Thymus (tissue), 11 donors: ENCODE measurements around the gene DPCD. TPM values are rescaled to one million over a fixed set of nuclear protein-coding genes. Genes with fewer than 3 reads are reported as not detected.

Experiments used
- DNase-seq, 9 donors: peaks; one replicate each; pipeline ENCODE4 v3.0.0-alpha.2; 2013; ENCODE audit warnings: low spot score in 9 of 9, low read depth in 6 of 9, missing footprints in 1 of 9
- H3K27ac ChIP-seq, 2 donors: one replicate each; pipeline ENCODE4 v1.5.1; 2013; ENCODE audit warnings: control low read depth in 1 of 2, low read depth in 1 of 2, low read length in 1 of 2, mild to moderate bottlenecking in 1 of 2, moderate library complexity in 1 of 2
- H3K27me3 ChIP-seq, 2 donors: one replicate each; pipeline ENCODE4 v1.5.1; 2013; ENCODE audit warnings: low read length in 1 of 2; ENCODE audit not compliant: control insufficient read depth in 2 of 2, insufficient read depth in 1 of 2
- H3K36me3 ChIP-seq, 2 donors: one replicate each; pipeline ENCODE4 v1.5.1; 2013; ENCODE audit warnings: low read length in 1 of 2, mild to moderate bottlenecking in 1 of 2, moderate library complexity in 1 of 2; ENCODE audit not compliant: control insufficient read depth in 2 of 2, insufficient read depth in 2 of 2
- H3K4me1 ChIP-seq, 2 donors: one replicate each; pipeline ENCODE4 v1.5.1; 2013; ENCODE audit warnings: low read length in 2 of 2; ENCODE audit not compliant: control insufficient read depth in 2 of 2, insufficient read depth in 2 of 2
- H3K4me3 ChIP-seq, 2 donors: one replicate each; pipeline ENCODE4 v1.5.1; 2013; ENCODE audit warnings: low read length in 2 of 2, control low read depth in 1 of 2, mild to moderate bottlenecking in 1 of 2
- H3K9me3 ChIP-seq, 2 donors: one replicate each; pipeline ENCODE4 v1.5.1; 2013; ENCODE audit warnings: low read length in 1 of 2, mild to moderate bottlenecking in 1 of 2; ENCODE audit not compliant: control insufficient read depth in 2 of 2, insufficient read depth in 1 of 2
- WGBS: extraction: QIAGEN DNeasy Blood & Tissue Kit; methylation state at CpG from one replicate; pipeline ENCODE4 v1.1.7; 2013; 5-methylcytosine and 5-hydroxymethylcytosine counted together
- polyA plus RNA-seq: library from polyadenylated mRNA; stranded (reverse); fragments of 200-250 nt; gene quantifications from one replicate; pipeline ENCODE4 v1.2.3, GENCODE V29; 2013
- total RNA-seq: library from RNA; stranded (reverse); fragments of 120-200 nt; gene quantifications from one replicate; pipeline ENCODE4 v1.2.4, GENCODE V29; 2013
- donor health status: healthy.

DPCD gene
- total and polyA plus RNA-seq, 2 donors, result 10.4 to 14.2 TPM

DNA sequence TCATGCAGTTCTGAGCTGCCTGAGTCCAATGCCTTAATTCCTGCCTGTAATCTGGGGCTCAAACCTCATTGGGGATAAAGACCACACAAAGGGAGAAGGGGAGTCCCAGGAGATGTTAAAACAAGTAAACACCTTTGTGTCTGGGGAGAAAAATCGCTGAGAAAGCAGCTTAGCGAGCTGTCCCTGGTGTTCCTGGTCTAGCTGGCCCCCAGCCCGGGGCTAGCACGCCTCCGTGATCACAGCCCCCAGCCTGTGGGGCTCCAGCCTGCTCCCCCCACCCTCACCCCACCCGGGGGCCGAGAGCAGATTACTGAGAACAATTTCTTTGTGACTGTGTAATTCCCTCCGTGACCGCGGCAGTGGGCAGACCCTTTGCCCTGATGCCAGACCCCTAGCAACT is 24.8 kb downstream of the DPCD start:
- H3K36me3 ChIP-seq, result peaks cover 41% of the 10 kb centered on the region in 2 donors
- H3K4me1 ChIP-seq, result no peaks in the 10 kb centered on the region
- no peaks in the 10 kb centered on the region for H3K9me3 ChIP-seq
- 94% methylated on average over 10 of the region's 10 CpGs for WGBS
- no peak for DNase-seq
- no peak overlapping the region for H3K27ac ChIP-seq
- no peaks in the 10 kb centered on the region for H3K27me3 ChIP-seq
- no peak overlapping the region for H3K4me3 ChIP-seq

DNA sequence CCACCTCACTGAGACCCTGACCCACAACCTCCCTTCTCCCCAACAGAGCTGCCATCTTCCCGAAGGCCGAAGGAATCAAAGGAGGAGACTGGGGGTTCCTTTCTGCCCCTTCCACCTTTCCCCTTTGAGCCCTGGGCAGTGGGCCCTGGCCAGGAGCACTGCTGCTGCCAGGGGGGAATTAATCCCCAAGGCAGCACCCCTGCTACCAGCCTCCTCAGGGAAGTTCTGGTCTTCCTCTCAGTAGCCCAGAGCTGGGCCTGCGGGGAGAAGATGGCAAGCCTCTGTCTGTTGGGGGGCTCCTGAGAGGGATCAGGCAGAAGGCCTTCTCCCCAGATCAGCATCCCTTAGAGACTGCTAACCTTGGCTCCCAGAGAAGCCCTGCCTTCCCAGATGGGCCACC is 25.5 kb downstream of the DPCD start:
- Histone ChIP-seq H3K27ac (no peak overlapping the region), H3K4me1 (no peaks in the 10 kb centered on the region), H3K4me3 (no peak overlapping the region), H3K9me3 (no peaks in the 10 kb centered on the region), H3K36me3 (peaks cover 37 to 40% of the 10 kb centered on the region in 2 donors), H3K27me3 (no peaks in the 10 kb centered on the region)
- WGBS, result 97% methylated on average over 3 of the region's 3 CpGs
- no peak for DNase-seq

- no peaks in the 10 kb centered on the region for H3K9me3 ChIP-seq
- WGBS, result 96% methylated on average over 13 of the region's 13 CpGs
- H3K4me3 ChIP-seq, result no peak overlapping the region
- no peaks in the 10 kb centered on the region for H3K4me1 ChIP-seq
- no peaks in the 10 kb centered on the region for H3K27me3 ChIP-seq
- H3K27ac ChIP-seq, result no peak overlapping the region
- peaks cover 31 to 38% of the 10 kb centered on the region in 2 donors for H3K36me3 ChIP-seq
- DNase-seq, result no peak
These were observed 26.8 kb downstream of the DPCD start for GRCh38 chr10:101614663-101615524.

- WGBS, result 97% methylated on average over 5 of the region's 5 CpGs
- H3K27ac ChIP-seq, result no peak overlapping the region
- no peaks in the 10 kb centered on the region for H3K27me3 ChIP-seq
- H3K4me1 ChIP-seq, result no peaks in the 10 kb centered on the region
- no peak for DNase-seq
- H3K4me3 ChIP-seq, result no peak overlapping the region
- peaks cover 30 to 35% of the 10 kb centered on the region in 2 donors for H3K36me3 ChIP-seq
- H3K9me3 ChIP-seq, result no peaks in the 10 kb centered on the region
These were observed 27.5 kb downstream of the DPCD start for GRCh38 chr10:101615525-101616116.

- Histone ChIP-seq H3K4me3 (no peak overlapping the region), H3K9me3 (no peaks in the 10 kb centered on the region), H3K36me3 (peaks cover 22 to 34% of the 10 kb centered on the region in 2 donors), H3K4me1 (no peaks in the 10 kb centered on the region), H3K27ac (no peak overlapping the region), H3K27me3 (no peaks in the 10 kb centered on the region)
- WGBS, result 98% methylated on average over 9 of the region's 9 CpGs
- no peak for DNase-seq
These were observed 28.4 kb downstream of the DPCD start for GRCh38 chr10:101616415-101617101.

GRCh38 chr10:101617102-101617823 is 29.1 kb downstream of the DPCD start:
- H3K36me3 ChIP-seq, result peaks cover 16 to 30% of the 10 kb centered on the region in 2 donors
- H3K4me3 ChIP-seq, result no peak overlapping the region
- 86% methylated on average over 8 of the region's 8 CpGs for WGBS
- no peaks in the 10 kb centered on the region for H3K9me3 ChIP-seq
- H3K27me3 ChIP-seq, result no peaks in the 10 kb centered on the region
- no peaks in the 10 kb centered on the region for H3K4me1 ChIP-seq
- no peak for DNase-seq
- no peak overlapping the region for H3K27ac ChIP-seq

GRCh38 chr10:101617824-101618568 is 29.9 kb downstream of the DPCD start:
- no peaks in the 10 kb centered on the region for H3K4me1 ChIP-seq
- DNase-seq, result no peak
- no peak overlapping the region for H3K27ac ChIP-seq
- peaks cover 16 to 28% of the 10 kb centered on the region in 2 donors for H3K36me3 ChIP-seq
- no peaks in the 10 kb centered on the region for H3K27me3 ChIP-seq
- H3K9me3 ChIP-seq, result no peaks in the 10 kb centered on the region
- no peak overlapping the region for H3K4me3 ChIP-seq
- WGBS, result 96% methylated on average over 4 of the region's 4 CpGs

GRCh38 chr10:101618871-101619270 is 30.8 kb downstream of the DPCD start:
- 98% methylated on average over 2 of the region's 2 CpGs for WGBS
- Histone ChIP-seq H3K9me3 (no peaks in the 10 kb centered on the region), H3K27me3 (no peaks in the 10 kb centered on the region), H3K36me3 (peaks cover 20 to 28% of the 10 kb centered on the region in 2 donors), H3K27ac (no peak overlapping the region), H3K4me1 (no peaks in the 10 kb centered on the region), H3K4me3 (no peak overlapping the region)
- DNase-seq, result no peak
